Measurements from ENCODE around the gene DCTPP1. TPM values are rescaled to one million over a fixed set of nuclear protein-coding genes. Genes with fewer than 3 reads are reported as not detected.

DCTPP1 gene
- total RNA-seq, 1 experiment from 2014 or later: 125 TPM

DNA sequence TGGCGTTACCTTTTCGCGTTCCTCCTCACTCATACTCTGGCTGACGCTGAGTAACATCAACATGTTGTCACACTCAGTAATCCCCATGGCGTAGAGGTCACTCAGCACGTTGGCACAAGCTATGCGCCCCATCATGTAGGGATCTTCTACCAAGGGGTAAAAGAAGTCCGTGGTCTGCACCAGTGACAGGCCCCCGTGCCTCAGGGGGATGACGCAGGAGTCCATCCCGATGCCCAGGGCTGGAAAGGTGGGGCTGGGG, 15.2 kb upstream of the DCTPP1 start:
- H4K20me1 ChIP-seq (ENCODE audit: insufficient read depth): no peaks in the 10 kb centered on the region
- no peak for DNase-seq (ENCODE audit: low read depth, low spot score)
- H3K4me2 ChIP-seq (ENCODE audit: low read length): peak overlapping the region; percentile 95
- H3K9ac ChIP-seq (ENCODE audit: low read length): peak overlapping the region; percentile 90
- no peak for ATAC-seq
- intact Hi-C loops (cut with micrococcal nuclease): loop anchor here (5.0 kb wide), 2 partner anchors 182 to 477 kb away; partner anchors contain the start of gene FBXL19
- TF ChIP-seq POLR2AphosphoS5 (IDR thresholded peaks at IDR 0.05; ENCODE audit: low read depth, low read length): no peak
- TF ChIP-seq ELF1 (IDR thresholded peaks at IDR 0.05; ENCODE audit: borderline replicate concordance, low read depth): no peak
- TF ChIP-seq, protein P1, sequence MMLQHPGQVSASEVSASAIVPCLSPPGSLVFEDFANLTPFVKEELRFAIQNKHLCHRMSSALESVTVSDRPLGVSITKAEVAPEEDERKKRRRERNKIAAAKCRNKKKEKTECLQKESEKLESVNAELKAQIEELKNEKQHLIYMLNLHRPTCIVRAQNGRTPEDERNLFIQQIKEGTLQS (IDR thresholded peaks at IDR 0.05): no peak
- no peak for TF ChIP-seq TCF7L2 (IDR thresholded peaks at IDR 0.05; ENCODE audit: borderline replicate concordance, extremely low read depth, insufficient read depth, insufficient read length)
- no peak for TF ChIP-seq ZNF274 (IDR thresholded peaks at IDR 0.05; ENCODE audit: low read depth, low read length)
- H3K36me3 ChIP-seq (ENCODE audit: control insufficient read depth in 1 of 2, insufficient read depth in 2 of 2, low read length in 2 of 2): peaks cover 2 to 8% of the 10 kb centered on the region in 2 experiments; a peak in 2 of 4 replicates
- peak overlapping the region; percentile 86 for H3K27ac ChIP-seq (ENCODE audit: low read depth, low read length)
- H3K4me3 ChIP-seq (replicated peaks in 1 of 2; ENCODE audit: low read depth in 1 of 2, low read length in 2 of 2): peak overlapping the region; percentile 80 to 90
- CTCF ChIA-PET: interaction anchor here (1.2 kb wide), 1 partner anchor 15 kb away, joined by 6 read pairs; the partner anchor contains the start of gene DCTPP1
- RAD21 ChIA-PET (ENCODE audit: low non-redundant PET in 1 of 2, low total read pairs in 2 of 2, uncharacterized antibody in 2 of 2, unreplicated experiment in 2 of 2): no interaction called here
- no peaks in the 10 kb centered on the region for H3K9me3 ChIP-seq (ENCODE audit: control insufficient read depth in 1 of 2, insufficient read depth in 1 of 2, low read depth in 1 of 2, low read length in 2 of 2)
- H3K4me1 ChIP-seq (ENCODE audit: control insufficient read depth in 1 of 2, insufficient read depth in 2 of 2, low read length in 2 of 2): peaks cover 5 to 20% of the 10 kb centered on the region in 2 experiments
- POLR2A ChIA-PET: interaction anchor here (1.0 to 2.2 kb wide), 4 partner anchors 12 to 165 kb away, joined by 3 to 10 read pairs (median 4); partner anchors contain the start of genes DCTPP1 and ZNF689
- H3K79me2 ChIP-seq (ENCODE audit: insufficient read depth, low read length): peaks cover 12% of the 10 kb centered on the region; the same call in 1 of the 2 replicates
- no peaks in the 10 kb centered on the region for H3K27me3 ChIP-seq (ENCODE audit: insufficient read depth, low read length)
- H3K9me2 ChIP-seq (ENCODE audit: insufficient read depth): no peaks in the 10 kb centered on the region
- BruUV-seq (replicated peaks): no TSS peak
- H2AFZ ChIP-seq (ENCODE audit: low read depth, low read length, poor library complexity, severe bottlenecking): peak overlapping the region; percentile 95

DNA sequence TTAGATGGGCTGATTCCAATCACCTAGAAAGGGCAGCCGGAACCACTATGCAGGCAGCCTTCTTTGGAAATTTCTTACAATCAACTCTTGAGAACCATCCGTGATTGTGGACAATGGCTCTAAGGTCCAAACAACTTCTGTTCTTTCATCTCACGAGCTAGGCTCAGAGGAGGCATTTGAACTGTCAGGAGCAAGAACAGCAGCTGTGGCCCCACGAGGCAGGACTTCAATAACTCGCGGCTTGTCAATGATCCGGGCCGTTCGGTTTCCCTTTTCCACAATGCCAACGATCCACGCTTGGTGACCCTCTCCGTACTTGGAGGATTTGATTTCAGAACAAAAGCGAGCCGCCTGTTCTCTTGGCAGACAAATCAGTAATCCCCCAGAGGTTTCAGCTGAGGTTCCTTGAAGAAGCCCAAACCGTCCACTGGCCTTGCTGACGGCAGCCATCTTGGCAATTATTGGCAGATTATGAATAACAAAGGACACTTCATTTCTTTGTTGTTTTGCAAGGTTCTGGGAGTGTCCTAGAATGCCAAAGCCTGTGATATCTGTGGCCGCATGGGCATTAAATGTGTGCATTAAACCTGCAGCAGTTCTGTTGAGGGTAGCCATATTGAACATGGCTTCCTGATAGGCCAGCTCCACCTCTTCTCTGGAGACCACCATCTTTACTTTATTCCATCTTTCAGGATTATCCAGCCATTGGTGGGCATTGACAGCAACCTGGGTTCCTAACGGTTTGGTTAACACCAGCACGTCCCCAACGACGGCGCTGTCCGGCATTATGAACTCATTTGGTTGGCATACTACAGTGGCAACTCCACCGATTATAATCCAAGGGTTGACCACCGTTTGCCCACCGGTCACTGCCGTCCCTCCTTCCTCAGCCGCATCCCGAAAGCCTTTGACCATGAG, 14.7 kb upstream of the DCTPP1 start:
- TSS peak; percentile 77 for BruUV-seq (replicated peaks)
- H3K4me3 ChIP-seq (replicated peaks in 1 of 2; ENCODE audit: low read depth in 1 of 2, low read length in 2 of 2): peak overlapping the region; percentile 80 to 90
- intact Hi-C loops (cut with micrococcal nuclease): loop anchor here (5.0 kb wide), 2 partner anchors 183 to 478 kb away; partner anchors contain the start of gene FBXL19

More for the DNA sequence above, 14.7 kb upstream of the DCTPP1 start:
- ChIA-PET CTCF (interaction anchor here (1.2 kb wide), 1 partner anchor 15 kb away, joined by 6 read pairs; the partner anchor contains the start of gene DCTPP1), RAD21 (ENCODE audit: low non-redundant PET in 1 of 2, low total read pairs in 2 of 2, uncharacterized antibody in 2 of 2, unreplicated experiment in 2 of 2) (no interaction called here), POLR2A (interaction anchor here (0.6 to 2.2 kb wide), 5 partner anchors 11 to 166 kb away, joined by 3 to 10 read pairs (median 3); partner anchors contain the start of genes DCTPP1 and ZNF689)
- ATAC-seq (no peak), DNase-seq (ENCODE audit: low read depth, low spot score) (no peak)
- Histone ChIP-seq H4K20me1 (ENCODE audit: insufficient read depth) (no peaks in the 10 kb centered on the region), H3K27me3 (ENCODE audit: insufficient read depth, low read length) (no peaks in the 10 kb centered on the region), H3K9me3 (ENCODE audit: control insufficient read depth in 1 of 2, insufficient read depth in 1 of 2, low read depth in 1 of 2, low read length in 2 of 2) (no peaks in the 10 kb centered on the region), H3K9me2 (ENCODE audit: insufficient read depth) (no peaks in the 10 kb centered on the region), H3K79me2 (ENCODE audit: insufficient read depth, low read length) (peaks cover 12% of the 10 kb centered on the region; the same call in 1 of the 2 replicates), H3K27ac (ENCODE audit: low read depth, low read length) (peak overlapping the region; percentile 86), H3K36me3 (ENCODE audit: control insufficient read depth in 1 of 2, insufficient read depth in 2 of 2, low read length in 2 of 2) (peaks cover 2 to 8% of the 10 kb centered on the region in 2 experiments; a peak in 2 of 4 replicates), H3K9ac (ENCODE audit: low read length) (peak overlapping the region; percentile 90), H2AFZ (ENCODE audit: low read depth, low read length, poor library complexity, severe bottlenecking) (no peak overlapping the region), H3K4me1 (ENCODE audit: control insufficient read depth in 1 of 2, insufficient read depth in 2 of 2, low read length in 2 of 2) (peaks cover 5 to 20% of the 10 kb centered on the region in 2 experiments), H3K4me2 (ENCODE audit: low read length) (peak overlapping the region; percentile 95)
- no peak for TF ChIP-seq ZFX (IDR thresholded peaks at IDR 0.05)
- peak; percentile 46 for TF ChIP-seq YY1 (IDR thresholded peaks at IDR 0.05; ENCODE audit: extremely low read depth, insufficient replicate concordance, low read depth, low read length)
- 0 out of 2 replicates have a peak, but pooled peaks have one; percentile 15 for TF ChIP-seq POLR2AphosphoS5 (IDR thresholded peaks at IDR 0.05; ENCODE audit: low read depth, low read length)
